Measurements from ENCODE around the gene RTL10.

Gene RTL10

GRCh38 chr22:19854778-19855503 is at the start of gene RTL10, which contains the start of gene GNB1L:
Gene RTL10, minus strand, starts transcription at chr22:19854874. Its CDS starts 2,613 bp downstream, at chr22:19852261.
Gene GNB1L, minus strand, starts transcription at chr22:19854874. Its CDS starts 33,519 bp downstream, at chr22:19821355.
- Mint-ChIP-seq H3K9me3 (no peaks in the 10 kb centered on the region), H3K4me1 (peaks cover 41% of the 10 kb centered on the region), H3K27me3 (no peaks in the 10 kb centered on the region), H3K4me3 (peak within 1 kb of the TSS; percentile 83), H3K36me3 (ENCODE audit: insufficient read depth) (peaks cover 14% of the 10 kb centered on the region), H3K27ac (ENCODE audit: low read depth) (peak within 1 kb of the TSS; percentile 89)
- DNase-seq (ENCODE audit: low spot score in 2 of 2) (peak; percentile 89 to 91), ATAC-seq (replicated peaks; ENCODE audit: extremely low read depth, poor library complexity, severe bottlenecking) (peak; percentile 91)

GRCh38 chr22:19904174-19904856 is 49.6 kb upstream of the RTL10 start:
- no peak overlapping the region for H3K27ac Mint-ChIP-seq (ENCODE audit: low read depth)
- no peak overlapping the region for H3K4me3 Mint-ChIP-seq
- no peaks in the 10 kb centered on the region for H3K9me3 Mint-ChIP-seq
- H3K27me3 Mint-ChIP-seq, result no peaks in the 10 kb centered on the region
- ATAC-seq (replicated peaks; ENCODE audit: extremely low read depth, poor library complexity, severe bottlenecking), result no peak
- H3K36me3 Mint-ChIP-seq (ENCODE audit: insufficient read depth), result peaks cover 13% of the 10 kb centered on the region
- no peaks in the 10 kb centered on the region for H3K4me1 Mint-ChIP-seq
- no peak for DNase-seq (ENCODE audit: low spot score in 2 of 2)

- no peak overlapping the region for H3K27ac Mint-ChIP-seq (ENCODE audit: low read depth)
- no peaks in the 10 kb centered on the region for H3K9me3 Mint-ChIP-seq
- peaks cover 12% of the 10 kb centered on the region for H3K36me3 Mint-ChIP-seq (ENCODE audit: insufficient read depth)
- DNase-seq (ENCODE audit: low spot score in 2 of 2) (no peak), ATAC-seq (replicated peaks; ENCODE audit: extremely low read depth, poor library complexity, severe bottlenecking) (no peak)
- H3K4me3 Mint-ChIP-seq, result no peak overlapping the region
- H3K4me1 Mint-ChIP-seq, result no peaks in the 10 kb centered on the region
- no peaks in the 10 kb centered on the region for H3K27me3 Mint-ChIP-seq
These were observed 48.8 kb upstream of the RTL10 start for GRCh38 chr22:19903513-19903912.

- no peak overlapping the region for H3K4me3 Mint-ChIP-seq
- no peaks in the 10 kb centered on the region for H3K27me3 Mint-ChIP-seq
- no peak for ATAC-seq (replicated peaks; ENCODE audit: extremely low read depth, poor library complexity, severe bottlenecking)
- H3K27ac Mint-ChIP-seq (ENCODE audit: low read depth), result no peak overlapping the region
- peaks cover 10% of the 10 kb centered on the region for H3K36me3 Mint-ChIP-seq (ENCODE audit: insufficient read depth)
- H3K9me3 Mint-ChIP-seq, result no peaks in the 10 kb centered on the region
- H3K4me1 Mint-ChIP-seq, result no peaks in the 10 kb centered on the region
- no peak for DNase-seq (ENCODE audit: low spot score in 2 of 2)
These were observed 48.4 kb upstream of the RTL10 start for GRCh38 chr22:19903031-19903430.

- ATAC-seq (replicated peaks; ENCODE audit: extremely low read depth, poor library complexity, severe bottlenecking), result no peak
- H3K4me3 Mint-ChIP-seq, result no peak overlapping the region
- no peak for DNase-seq (ENCODE audit: low spot score in 2 of 2)
- H3K27me3 Mint-ChIP-seq, result no peaks in the 10 kb centered on the region
- peaks cover 8% of the 10 kb centered on the region for H3K36me3 Mint-ChIP-seq (ENCODE audit: insufficient read depth)
- no peaks in the 10 kb centered on the region for H3K4me1 Mint-ChIP-seq
- no peak overlapping the region for H3K27ac Mint-ChIP-seq (ENCODE audit: low read depth)
- no peaks in the 10 kb centered on the region for H3K9me3 Mint-ChIP-seq
These were observed 47.6 kb upstream of the RTL10 start for GRCh38 chr22:19902245-19902715.

GRCh38 chr22:19901577-19902244 is 47.0 kb upstream of the RTL10 start:
- H3K4me3 Mint-ChIP-seq, result no peak overlapping the region
- no peaks in the 10 kb centered on the region for H3K9me3 Mint-ChIP-seq
- H3K27me3 Mint-ChIP-seq, result no peaks in the 10 kb centered on the region
- peaks cover 7% of the 10 kb centered on the region for H3K36me3 Mint-ChIP-seq (ENCODE audit: insufficient read depth)
- H3K4me1 Mint-ChIP-seq, result no peaks in the 10 kb centered on the region
- H3K27ac Mint-ChIP-seq (ENCODE audit: low read depth), result no peak overlapping the region
- ATAC-seq (replicated peaks; ENCODE audit: extremely low read depth, poor library complexity, severe bottlenecking) (no peak), DNase-seq (ENCODE audit: low spot score in 2 of 2) (no peak)

GRCh38 chr22:19900707-19901436 is 46.2 kb upstream of the RTL10 start:
- DNase-seq (ENCODE audit: low spot score in 2 of 2), result no peak
- Mint-ChIP-seq H3K27me3 (no peaks in the 10 kb centered on the region), H3K4me1 (no peaks in the 10 kb centered on the region), H3K9me3 (no peaks in the 10 kb centered on the region), H3K4me3 (no peak overlapping the region), H3K36me3 (ENCODE audit: insufficient read depth) (peaks cover 3% of the 10 kb centered on the region), H3K27ac (ENCODE audit: low read depth) (no peak overlapping the region)
- no peak for ATAC-seq (replicated peaks; ENCODE audit: extremely low read depth, poor library complexity, severe bottlenecking)

- Mint-ChIP-seq H3K27ac (ENCODE audit: low read depth) (no peak overlapping the region), H3K36me3 (ENCODE audit: insufficient read depth) (peaks cover 4% of the 10 kb centered on the region), H3K4me3 (no peak overlapping the region), H3K9me3 (no peaks in the 10 kb centered on the region), H3K4me1 (no peaks in the 10 kb centered on the region), H3K27me3 (no peaks in the 10 kb centered on the region)
- DNase-seq (ENCODE audit: low spot score in 2 of 2) (no peak), ATAC-seq (replicated peaks; ENCODE audit: extremely low read depth, poor library complexity, severe bottlenecking) (no peak)
These were observed 44.3 kb upstream of the RTL10 start for GRCh38 chr22:19898831-19899567.

GRCh38 chr22:19898145-19898544 is 43.5 kb upstream of the RTL10 start:
- Mint-ChIP-seq H3K4me3 (no peak overlapping the region), H3K27me3 (no peaks in the 10 kb centered on the region), H3K9me3 (no peaks in the 10 kb centered on the region), H3K27ac (ENCODE audit: low read depth) (no peak overlapping the region), H3K36me3 (ENCODE audit: insufficient read depth) (peaks cover 4% of the 10 kb centered on the region), H3K4me1 (no peaks in the 10 kb centered on the region)
- ATAC-seq (replicated peaks; ENCODE audit: extremely low read depth, poor library complexity, severe bottlenecking), result no peak
- no peak for DNase-seq (ENCODE audit: low spot score in 2 of 2)

GRCh38 chr22:19897726-19898125 is 43.1 kb upstream of the RTL10 start:
- no peak overlapping the region for H3K27ac Mint-ChIP-seq (ENCODE audit: low read depth)

GRCh38 chr22:19896665-19897355 is 42.1 kb upstream of the RTL10 start:
- no peak for DNase-seq (ENCODE audit: low spot score in 2 of 2)
- no peak for ATAC-seq (replicated peaks; ENCODE audit: extremely low read depth, poor library complexity, severe bottlenecking)
- H3K36me3 Mint-ChIP-seq (ENCODE audit: insufficient read depth), result peaks cover 2% of the 10 kb centered on the region
- H3K4me1 Mint-ChIP-seq, result peaks cover 9% of the 10 kb centered on the region
- no peak overlapping the region for H3K4me3 Mint-ChIP-seq
- H3K27ac Mint-ChIP-seq (ENCODE audit: low read depth), result no peak overlapping the region
- H3K27me3 Mint-ChIP-seq, result no peaks in the 10 kb centered on the region
- no peaks in the 10 kb centered on the region for H3K9me3 Mint-ChIP-seq

More at GRCh38 chr22:19897726-19898125, 43.1 kb upstream of the RTL10 start:
- no peaks in the 10 kb centered on the region for H3K4me1 Mint-ChIP-seq
- H3K4me3 Mint-ChIP-seq, result no peak overlapping the region
- ATAC-seq (replicated peaks; ENCODE audit: extremely low read depth, poor library complexity, severe bottlenecking) (no peak), DNase-seq (ENCODE audit: low spot score in 2 of 2) (no peak)
- no peaks in the 10 kb centered on the region for H3K27me3 Mint-ChIP-seq
- H3K36me3 Mint-ChIP-seq (ENCODE audit: insufficient read depth), result peaks cover 4% of the 10 kb centered on the region
- H3K9me3 Mint-ChIP-seq, result no peaks in the 10 kb centered on the region

All from central memory CD8-positive, alpha-beta T cell (primary cell).